ENCODE results near the gene TP53AIP1. TPM values are rescaled to one million over a fixed set of nuclear protein-coding genes. Genes with fewer than 3 reads are reported as not detected.

Gene TP53AIP1
- total RNA-seq, 2 donors from 2014 or later, result not detected

DNA sequence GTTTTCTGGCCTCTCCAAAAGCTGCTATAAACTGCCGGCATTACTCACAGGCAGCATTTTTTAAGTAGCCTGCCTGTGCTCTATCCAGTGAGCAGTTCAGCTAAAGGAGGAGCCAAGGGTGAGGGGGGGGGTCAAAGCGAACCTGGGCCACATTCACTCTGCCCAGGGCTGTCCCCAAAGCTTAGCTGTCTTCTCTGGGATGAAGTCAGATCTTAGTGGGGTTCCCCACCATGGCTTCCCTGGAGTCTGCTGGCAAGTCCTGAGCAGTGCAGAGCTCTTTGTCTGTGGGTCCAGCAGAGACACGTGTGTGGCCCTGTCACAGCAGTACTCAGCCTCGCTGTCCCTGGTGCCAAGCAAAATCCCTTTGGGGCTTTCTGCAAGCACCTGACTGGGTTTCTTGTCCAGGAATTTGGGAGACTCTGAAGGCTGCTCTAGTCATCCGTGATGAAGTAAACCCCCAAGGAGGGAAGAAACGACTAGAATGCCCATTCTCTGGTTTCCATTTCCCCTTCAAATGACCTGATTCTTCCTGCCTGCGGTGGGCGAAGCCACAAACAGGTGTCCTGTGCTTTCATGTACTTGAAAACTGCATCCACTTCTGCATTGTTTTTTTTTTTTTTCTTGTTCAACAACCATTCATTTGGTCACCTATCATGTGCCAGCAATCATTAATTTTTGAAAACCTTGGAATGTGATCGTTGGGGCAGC lies 48.9 kb downstream of the TP53AIP1 start:
- no peak overlapping the region for H3K27ac Mint-ChIP-seq
- DNase-seq (ENCODE audit: low spot score) (no peak), ATAC-seq (no peak)
- no peak overlapping the region for H3K4me3 Mint-ChIP-seq
- no peaks in the 10 kb centered on the region for H3K9me3 Mint-ChIP-seq
- H3K27me3 Mint-ChIP-seq, result peaks cover 37 to 47% of the 10 kb centered on the region in 2 donors
- no peaks in the 10 kb centered on the region for H3K36me3 Mint-ChIP-seq
- H3K4me1 Mint-ChIP-seq (ENCODE audit: low read depth in 2 of 2), result peaks cover 3 to 10% of the 10 kb centered on the region in 2 donors

DNA sequence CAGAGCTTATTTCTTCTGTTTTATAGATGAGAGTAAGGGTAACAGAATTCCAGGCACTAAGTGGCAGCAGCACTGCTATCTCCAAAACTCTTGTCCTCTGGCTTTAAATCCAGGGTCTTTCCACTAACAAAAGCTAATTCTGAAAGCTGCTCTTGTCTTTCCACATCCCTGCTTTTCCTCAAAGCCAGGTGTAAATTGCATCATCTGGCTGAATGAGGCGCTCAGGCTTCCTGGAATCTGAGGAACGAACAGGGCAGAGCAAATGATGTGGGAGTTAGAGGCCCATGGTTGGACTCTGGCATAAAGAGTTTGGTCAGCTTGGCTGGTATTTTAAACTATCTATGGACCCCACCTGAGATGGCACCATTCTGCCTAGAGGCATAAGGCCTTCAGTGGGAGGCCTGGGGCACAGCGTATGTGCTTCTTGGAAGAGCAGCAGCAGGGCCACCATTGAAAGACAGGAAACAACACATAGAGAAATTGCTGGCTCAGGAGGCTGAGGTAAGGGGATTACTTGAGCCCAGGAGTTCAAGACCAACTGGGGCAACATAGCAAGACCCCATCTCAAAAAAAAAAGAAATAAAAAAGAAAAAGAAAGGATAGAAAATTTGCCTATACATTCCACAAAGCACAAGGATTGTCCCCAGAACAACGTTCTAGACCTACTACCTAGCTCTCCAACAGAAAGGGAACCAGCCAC lies 49.7 kb downstream of the TP53AIP1 start:
- DNase-seq (ENCODE audit: low spot score) (no peak), ATAC-seq (no peak)
- H3K4me3 Mint-ChIP-seq, result no peak overlapping the region
- H3K27ac Mint-ChIP-seq, result no peak overlapping the region
- peaks cover 38 to 47% of the 10 kb centered on the region in 2 donors for H3K27me3 Mint-ChIP-seq
- peaks cover 7 to 10% of the 10 kb centered on the region in 2 donors for H3K4me1 Mint-ChIP-seq (ENCODE audit: low read depth in 2 of 2)
- no peaks in the 10 kb centered on the region for H3K36me3 Mint-ChIP-seq
- H3K9me3 Mint-ChIP-seq, result no peaks in the 10 kb centered on the region

DNA sequence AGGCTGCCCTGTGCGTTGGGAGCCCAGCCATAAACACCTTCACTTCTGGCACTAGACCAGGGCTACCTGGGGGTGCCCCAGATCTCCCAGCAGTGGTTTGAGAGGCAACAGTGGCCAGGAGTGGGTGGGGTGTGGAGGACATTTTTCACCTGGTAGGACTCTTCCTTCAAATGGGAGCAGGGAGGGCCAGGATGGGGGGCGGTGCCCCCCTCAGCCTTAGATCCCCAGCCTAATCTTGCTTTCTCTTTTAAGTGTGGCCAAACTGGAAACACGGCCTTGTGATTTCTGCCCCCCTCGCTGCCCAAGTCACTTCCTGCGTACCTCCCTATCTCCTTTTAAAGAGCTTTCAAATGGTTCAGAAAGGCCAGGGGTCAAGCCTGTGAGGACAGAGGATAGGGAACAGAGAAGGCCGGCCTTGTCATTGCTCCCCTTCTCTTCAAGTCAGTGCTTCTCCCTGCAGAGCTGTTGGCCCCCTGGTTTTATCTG lies 50.7 kb downstream of the TP53AIP1 start:
- Mint-ChIP-seq H3K4me3 (no peak overlapping the region), H3K9me3 (no peaks in the 10 kb centered on the region), H3K36me3 (no peaks in the 10 kb centered on the region), H3K4me1 (ENCODE audit: low read depth in 2 of 2) (peaks cover 9 to 12% of the 10 kb centered on the region in 2 donors), H3K27me3 (peaks cover 36 to 47% of the 10 kb centered on the region in 2 donors), H3K27ac (no peak overlapping the region)
- DNase-seq (ENCODE audit: low spot score) (no peak), ATAC-seq (no peak)

DNA sequence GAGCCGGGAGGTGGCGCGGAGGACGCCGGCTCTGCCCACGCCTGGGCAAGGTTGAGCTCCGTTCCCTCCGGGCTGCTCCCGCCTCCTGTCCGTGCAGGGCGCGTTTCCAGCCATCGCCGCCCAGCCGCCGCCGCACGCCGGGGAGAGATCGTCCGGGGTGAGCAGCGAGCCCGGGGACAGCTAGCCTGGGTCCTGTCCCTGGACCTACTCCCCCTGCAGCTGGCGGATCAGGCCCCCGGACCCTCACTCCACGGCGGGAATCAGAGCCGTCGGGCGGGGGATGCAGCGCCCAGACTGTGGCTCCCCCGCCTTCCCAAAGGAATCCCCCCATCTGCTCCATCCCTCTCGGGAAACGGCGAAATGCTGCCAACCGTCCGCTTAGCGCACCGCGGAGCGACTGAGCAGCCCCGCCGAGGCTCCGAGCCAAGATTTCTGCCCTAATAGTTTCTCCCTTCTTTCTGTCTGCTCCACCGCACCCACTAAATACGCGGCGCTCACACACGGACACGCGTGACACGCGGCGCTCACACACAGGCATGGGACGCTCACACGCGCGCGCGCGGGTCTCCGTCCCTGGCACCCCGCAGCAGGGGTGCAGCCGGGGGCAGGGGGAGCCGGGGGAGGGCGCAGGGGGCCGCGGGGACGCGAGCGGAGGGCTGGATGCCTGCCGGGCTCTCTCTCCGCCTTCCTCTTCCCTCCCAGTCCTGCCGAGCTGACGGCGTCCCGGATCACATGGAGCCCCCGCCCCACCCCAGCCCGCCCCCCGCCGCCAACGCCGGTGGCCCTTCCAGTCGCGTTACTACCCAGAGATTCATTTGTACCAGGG lies 51.9 kb downstream of the TP53AIP1 start, which contains the start of gene KCNJ5:
Gene KCNJ5, plus strand, starts transcription at position 814 of the 826 bp plus-strand sequence. CDS start 19,918 bp downstream, outside the sequence.
- Mint-ChIP-seq H3K27me3 (peaks cover 39 to 50% of the 10 kb centered on the region in 2 donors), H3K4me1 (ENCODE audit: low read depth in 2 of 2) (peaks cover 21 to 24% of the 10 kb centered on the region in 2 donors), H3K27ac (no peak within 1 kb of the TSS), H3K4me3 (peak within 1 kb of the TSS; percentile 71), H3K9me3 (no peaks in the 10 kb centered on the region), H3K36me3 (no peaks in the 10 kb centered on the region)
- ATAC-seq, result peak; percentile 47 to 48
- no peak for DNase-seq (ENCODE audit: low spot score)

DNA sequence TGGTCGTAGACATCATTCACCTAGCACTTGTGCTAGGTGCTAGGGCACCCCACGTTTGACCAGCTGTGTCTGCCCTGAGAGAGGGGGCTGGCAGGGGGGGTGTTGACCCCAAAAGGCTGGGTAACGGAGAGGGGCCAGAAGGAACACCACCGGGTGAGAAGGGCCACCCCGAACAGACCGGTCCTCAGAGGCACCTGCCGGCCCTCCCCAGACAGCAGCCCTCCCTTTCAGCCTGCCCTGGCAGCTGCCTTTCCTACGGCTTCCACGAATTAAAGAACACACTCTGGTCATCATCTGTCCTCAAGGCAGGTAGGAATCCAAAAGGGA lies 52.5 kb downstream of the TP53AIP1 start:
- Mint-ChIP-seq H3K36me3 (no peaks in the 10 kb centered on the region), H3K4me3 (no peak overlapping the region), H3K4me1 (ENCODE audit: low read depth in 2 of 2) (peaks cover 22 to 27% of the 10 kb centered on the region in 2 donors), H3K27ac (no peak overlapping the region), H3K9me3 (no peaks in the 10 kb centered on the region), H3K27me3 (peaks cover 43 to 54% of the 10 kb centered on the region in 2 donors)
- ATAC-seq, result no peak
- DNase-seq (ENCODE audit: low spot score), result no peak

DNA sequence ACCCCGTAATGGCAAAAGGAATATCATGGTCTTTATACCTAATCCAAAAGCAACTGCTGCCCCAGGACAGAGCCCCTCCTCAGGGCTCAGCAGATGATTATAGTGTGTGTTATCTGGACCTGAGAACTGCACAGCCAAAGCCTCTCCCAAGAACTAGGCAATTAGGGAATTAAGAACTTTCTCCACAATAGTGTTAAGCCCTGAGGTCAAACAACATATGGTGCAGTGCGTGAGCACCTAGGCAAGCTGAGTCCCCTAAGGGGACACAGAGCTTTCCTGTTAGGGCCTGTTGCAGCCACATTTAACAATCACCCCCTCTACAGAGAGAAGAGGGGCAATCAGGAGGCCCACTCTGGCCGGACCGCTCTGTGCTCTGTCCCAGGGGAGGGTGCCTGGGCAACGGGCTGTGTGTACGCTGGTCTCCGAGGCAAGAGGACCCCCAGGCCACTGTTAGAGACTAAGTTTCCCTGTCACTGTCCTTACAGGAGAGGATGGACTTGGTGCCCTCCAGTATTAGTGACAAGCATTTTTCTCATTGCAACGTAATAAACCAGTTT lies 52.9 kb downstream of the TP53AIP1 start:
- Mint-ChIP-seq H3K27me3 (peaks cover 44 to 58% of the 10 kb centered on the region in 2 donors), H3K9me3 (no peaks in the 10 kb centered on the region), H3K4me1 (ENCODE audit: low read depth in 2 of 2) (peaks cover 23 to 27% of the 10 kb centered on the region in 2 donors), H3K4me3 (no peak overlapping the region), H3K36me3 (no peaks in the 10 kb centered on the region), H3K27ac (no peak overlapping the region)
- DNase-seq (ENCODE audit: low spot score), result no peak
- ATAC-seq, result no peak

DNA sequence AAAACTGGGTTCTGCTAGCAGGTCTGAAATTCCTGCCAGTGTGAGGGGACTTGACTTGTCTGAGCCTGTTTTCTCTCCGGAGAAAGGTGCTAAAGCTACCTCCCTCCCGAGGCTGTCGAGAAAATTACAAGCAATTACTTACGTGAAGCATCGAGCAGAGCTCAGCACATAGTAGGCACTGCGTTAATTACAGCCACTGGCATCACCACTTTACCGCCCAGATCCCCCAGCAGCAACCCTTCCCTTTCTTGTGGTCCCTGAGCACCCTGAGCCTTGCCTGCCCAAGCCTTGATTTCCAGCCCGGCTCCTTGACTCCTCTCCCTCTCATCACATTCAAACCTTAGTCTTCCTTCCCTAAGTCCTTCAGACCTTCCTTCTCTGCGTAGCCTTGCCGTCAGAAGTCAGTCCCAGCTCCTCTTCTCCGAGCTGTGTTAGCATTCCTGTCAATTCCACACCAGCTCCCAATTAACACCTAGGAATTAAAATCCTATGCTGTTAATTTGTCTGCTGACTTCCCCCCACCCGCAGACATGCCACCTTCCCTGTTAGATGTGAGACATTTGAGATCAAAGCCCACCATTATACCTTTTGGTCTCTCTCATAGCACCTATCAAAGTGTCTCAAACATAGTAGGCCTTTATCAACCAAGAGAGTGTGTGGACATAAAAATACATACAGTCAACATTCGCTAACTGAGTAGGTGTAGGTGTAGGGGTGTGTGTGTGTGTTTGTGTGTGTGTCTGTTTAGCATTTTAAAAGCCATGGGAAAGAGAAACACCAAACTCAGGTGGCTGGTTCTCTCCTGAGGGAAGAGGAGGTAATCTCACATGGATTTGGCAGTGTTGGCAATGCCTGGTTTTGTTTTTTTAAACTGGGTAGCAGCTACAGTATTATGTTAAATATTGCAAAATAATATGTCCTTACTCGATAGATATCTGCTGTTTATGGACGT lies 54.4 kb downstream of the TP53AIP1 start:
- no peaks in the 10 kb centered on the region for H3K36me3 Mint-ChIP-seq
- no peak overlapping the region for H3K27ac Mint-ChIP-seq
- H3K27me3 Mint-ChIP-seq, result peaks cover 47 to 67% of the 10 kb centered on the region in 2 donors
- peaks cover 21 to 27% of the 10 kb centered on the region in 2 donors for H3K4me1 Mint-ChIP-seq (ENCODE audit: low read depth in 2 of 2)
- ATAC-seq (no peak), DNase-seq (ENCODE audit: low spot score) (no peak)
- H3K9me3 Mint-ChIP-seq, result no peaks in the 10 kb centered on the region
- H3K4me3 Mint-ChIP-seq, result no peak overlapping the region

DNA sequence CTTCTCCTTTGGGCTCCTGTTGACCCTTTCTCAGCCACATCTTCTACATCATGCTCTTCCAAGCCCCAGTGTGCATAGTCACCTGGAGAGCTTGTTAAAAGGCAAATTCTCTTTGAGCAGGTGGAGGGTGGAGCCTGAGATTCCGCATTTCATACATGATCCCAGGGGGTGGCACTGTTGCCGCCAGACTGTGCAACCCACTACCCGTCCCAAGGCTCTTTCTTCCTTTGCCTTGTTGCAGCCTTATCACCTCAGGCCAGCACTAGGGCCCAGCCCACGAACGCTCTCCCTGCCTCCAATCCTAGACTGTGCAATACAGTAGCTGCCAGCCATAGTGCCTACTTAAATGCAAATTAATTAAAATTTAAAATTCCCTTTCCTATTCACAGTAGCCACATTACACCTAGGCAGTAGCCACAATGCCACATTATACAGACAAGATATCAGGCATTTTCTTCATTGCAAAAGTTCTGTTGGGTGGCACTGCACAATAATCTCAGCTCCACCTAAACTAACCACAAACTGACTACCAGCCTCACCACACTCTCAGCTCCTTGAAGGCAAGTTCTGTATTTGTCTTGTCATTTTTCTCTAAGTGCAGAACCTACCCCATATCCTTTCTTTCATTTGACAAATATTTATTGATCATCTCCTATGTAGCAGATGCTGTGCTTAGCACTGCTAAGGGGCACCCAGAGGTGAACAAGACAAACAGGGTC lies 56.1 kb downstream of the TP53AIP1 start:
- Mint-ChIP-seq H3K36me3 (no peaks in the 10 kb centered on the region), H3K27me3 (peaks cover 50 to 77% of the 10 kb centered on the region in 2 donors), H3K4me1 (ENCODE audit: low read depth in 2 of 2) (peaks cover 21 to 27% of the 10 kb centered on the region in 2 donors), H3K27ac (no peak overlapping the region), H3K9me3 (no peaks in the 10 kb centered on the region), H3K4me3 (peak overlapping the region; percentile 3)
- peak in 1 of 2 donors; percentile 31 for ATAC-seq
- no peak for DNase-seq (ENCODE audit: low spot score)

Other genes with a start within 250 kb of the TP53AIP1 start
- 10 to 100 TPM; 63.3 to 74.0 TPM for gene FLI1, start 248.8 kb downstream of the TP53AIP1 start, total RNA-seq
- gene KCNJ1, start 75.6 kb downstream of the TP53AIP1 start, total RNA-seq, result not detected
- not detected for gene KCNJ5, start 51.5 kb downstream of the TP53AIP1 start, total RNA-seq
- 1 to 10 TPM in 1 of 2 donors, under 1 TPM in 1; 0.81 to 1.5 TPM for gene ARHGAP32, start 249.5 kb upstream of the TP53AIP1 start, total RNA-seq